H9 (cell line): ENCODE results near the gene SLCO4A1. TPM values are rescaled to one million over a fixed set of nuclear protein-coding genes. Genes with fewer than 3 reads are reported as not detected.
A peak's percentile ranks its signal among the peaks of the same experiment; 100 is the strongest.

ENCODE experiments used
- DNase-seq: peaks from one replicate; pipeline ENCODE4 v3.0.0-alpha.2; 2017
- H2AFZ ChIP-seq: one replicate; pipeline ENCODE4 v1.6.1; 2013; ENCODE audit warnings: mild to moderate bottlenecking, low read length, control low read depth, moderate library complexity
- H2AK5ac ChIP-seq: 2 replicates; pipeline ENCODE4 v1.6.1; 2013; ENCODE audit warnings: low read length, control low read depth, mixed read lengths; ENCODE audit not compliant: insufficient read length
- H2BK120ac ChIP-seq: one replicate; pipeline ENCODE4 v1.6.1; 2013; ENCODE audit warnings: low read depth, mild to moderate bottlenecking, low read length, control low read depth, inconsistent platforms; ENCODE audit not compliant: poor library complexity, severe bottlenecking
- H2BK12ac ChIP-seq: 2 replicates; pipeline ENCODE4 v1.6.1; 2013; ENCODE audit warnings: low read length, control low read depth, mixed read lengths, low read depth; ENCODE audit not compliant: insufficient read length
- H2BK15ac ChIP-seq: 2 replicates; pipeline ENCODE4 v1.6.1; 2013; ENCODE audit warnings: low read depth, low read length, control low read depth
- H2BK20ac ChIP-seq: one replicate; pipeline ENCODE4 v1.6.1; 2013; ENCODE audit warnings: low read depth, mild to moderate bottlenecking, low read length, control low read depth, inconsistent platforms; ENCODE audit not compliant: poor library complexity, severe bottlenecking
- H2BK5ac ChIP-seq: 2 replicates; pipeline ENCODE4 v1.6.1; 2013; ENCODE audit warnings: low read length, control low read depth, mixed read lengths; ENCODE audit not compliant: insufficient read length
- H3K14ac ChIP-seq: 2 replicates; pipeline ENCODE4 v1.6.1; 2013; ENCODE audit warnings: low read length, control low read depth; ENCODE audit not compliant: insufficient read depth
- H3K18ac ChIP-seq: 2 replicates; pipeline ENCODE4 v1.6.1; 2013; ENCODE audit warnings: low read depth, mild to moderate bottlenecking, mixed read lengths, low read length, control low read depth; ENCODE audit not compliant: insufficient read length
- H3K23ac ChIP-seq: 2 replicates; pipeline ENCODE4 v1.6.1; 2013; ENCODE audit warnings: low read length, control low read depth, mixed read lengths, low read depth; ENCODE audit not compliant: insufficient read length
- H3K23me2 ChIP-seq: 2 replicates; pipeline ENCODE4 v1.6.1; 2013; ENCODE audit warnings: low read depth, mild to moderate bottlenecking, mixed read lengths, low read length, control low read depth; ENCODE audit not compliant: insufficient read length, poor library complexity, severe bottlenecking
- H3K27ac ChIP-seq: 2 replicates; pipeline ENCODE4 v1.5.1; 2013; ENCODE audit warnings: low read length, control low read depth, mixed read lengths, low read depth; ENCODE audit not compliant: insufficient read length
- H3K27me3 ChIP-seq: 2 replicates; pipeline ENCODE4 v1.6.1; 2013; ENCODE audit warnings: low read length, control low read depth, inconsistent platforms; ENCODE audit not compliant: insufficient read depth
- H3K4ac ChIP-seq: 2 replicates; pipeline ENCODE4 v1.6.1; 2013; ENCODE audit warnings: low read depth, mild to moderate bottlenecking, control low read depth, inconsistent platforms, low read length, moderate library complexity
- H3K4me1 ChIP-seq: 2 replicates; pipeline ENCODE4 v1.6.1; 2013; ENCODE audit warnings: low read length, control low read depth, inconsistent platforms; ENCODE audit not compliant: insufficient read depth
- H3K4me2 ChIP-seq: 2 replicates; pipeline ENCODE4 v1.6.1; 2013; ENCODE audit warnings: low read length, control low read depth, mixed read lengths; ENCODE audit not compliant: insufficient read length, insufficient read depth
- H3K56ac ChIP-seq: 2 replicates; pipeline ENCODE4 v1.6.1; 2013; ENCODE audit warnings: low read depth, mild to moderate bottlenecking, mixed read lengths, low read length, control low read depth; ENCODE audit not compliant: insufficient read length
- H3K79me1 ChIP-seq: 2 replicates; pipeline ENCODE4 v1.6.1; 2013; ENCODE audit warnings: low read depth, mild to moderate bottlenecking, moderate library complexity, low read length, control low read depth, inconsistent platforms; ENCODE audit not compliant: insufficient read depth, poor library complexity, severe bottlenecking
- H3K79me2 ChIP-seq: 2 replicates; pipeline ENCODE4 v1.6.1; 2013; ENCODE audit warnings: low read length, control low read depth, inconsistent platforms; ENCODE audit not compliant: insufficient read depth
- H3K9ac ChIP-seq: 2 replicates; pipeline ENCODE4 v1.6.1; 2013; ENCODE audit warnings: low read length, control low read depth, mixed read lengths; ENCODE audit not compliant: insufficient read length; ENCODE audit errors: extremely low read depth
- H3K9me3 ChIP-seq: one replicate; pipeline ENCODE4 v1.6.1; 2013; ENCODE audit warnings: low read depth, low read length, inconsistent platforms; ENCODE audit not compliant: control insufficient read depth
- H3T11ph ChIP-seq: one replicate; pipeline ENCODE4 v1.6.1; 2013; ENCODE audit warnings: mild to moderate bottlenecking, low read length, control low read depth, inconsistent platforms
- H4K20me1 ChIP-seq: one replicate; pipeline ENCODE4 v1.6.1; 2013; ENCODE audit not compliant: control insufficient read depth, insufficient read length, insufficient read depth
- H4K5ac ChIP-seq: 2 replicates; pipeline ENCODE4 v1.6.1; 2013; ENCODE audit warnings: low read depth, mild to moderate bottlenecking, mixed read lengths, low read length, control low read depth; ENCODE audit not compliant: insufficient read length
- H4K8ac ChIP-seq: replicated peaks from 2 replicates; pipeline ENCODE4 v1.6.1; 2013; ENCODE audit warnings: low read length, control low read depth, mixed read lengths, low read depth; ENCODE audit not compliant: insufficient read length
- H4K91ac ChIP-seq: 2 replicates; pipeline ENCODE4 v1.6.1; 2013; ENCODE audit warnings: low read depth, mild to moderate bottlenecking, moderate library complexity, mixed read lengths, low read length, control low read depth; ENCODE audit not compliant: insufficient read length
- H3K27ac Mint-ChIP-seq, 3 experiments: 2 replicates in 2 of 3; 3 replicates in 1 of 3; pipeline ENCODE4 v1.8.0; 2020 to 2021; ENCODE audit warnings: mixed read lengths in 3 of 3, mild to moderate bottlenecking in 1 of 3, moderate library complexity in 1 of 3
- H3K27me3 Mint-ChIP-seq: 2 replicates; pipeline ENCODE4 v1.8.0; 2021; ENCODE audit warnings: low read depth, mild to moderate bottlenecking, moderate library complexity, mixed read lengths
- H3K36me3 Mint-ChIP-seq, 3 experiments: 2 replicates in 2 of 3; 3 replicates in 1 of 3; pipeline ENCODE4 v1.8.0; 2020 to 2021; ENCODE audit warnings: low read depth in 3 of 3, mixed read lengths in 3 of 3; ENCODE audit not compliant: insufficient read depth in 1 of 3
- H3K4me1 Mint-ChIP-seq, 2 experiments: 2 replicates each; pipeline ENCODE4 v1.8.0; 2020; ENCODE audit warnings: mixed read lengths in 2 of 2
- H3K4me3 Mint-ChIP-seq, 2 experiments: 2 replicates in 1 of 2; 3 replicates in 1 of 2; pipeline ENCODE4 v1.8.0; 2020 to 2021; ENCODE audit warnings: mild to moderate bottlenecking in 2 of 2, mixed read lengths in 2 of 2, moderate library complexity in 1 of 2
- H3K9me3 Mint-ChIP-seq, 2 experiments: 2 replicates in 1 of 2; 3 replicates in 1 of 2; pipeline ENCODE4 v1.8.0; 2020; ENCODE audit warnings: mild to moderate bottlenecking in 2 of 2, mixed read lengths in 2 of 2, moderate library complexity in 1 of 2
- WGBS: extraction: QIAGEN DNeasy Blood & Tissue Kit; methylation state at CpG from one replicate; pipeline ENCODE4 v1.1.7; 2013; ENCODE audit warnings: missing lambda C conversion rate, low lambda C conversion rate, mixed read lengths; ENCODE audit not compliant: insufficient read length; ENCODE audit errors: extremely low coverage; 5-methylcytosine and 5-hydroxymethylcytosine counted together
- total RNA-seq: library from RNA; stranded (reverse); gene quantifications from 2 replicates; pipeline ENCODE4 v1.2.1, GENCODE V29; 2021
- TF ChIP-seq, protein P1 (sequence below): fragments of 200-600 bp; sonication (generic); conservative IDR thresholded peaks from 3 replicates; pipeline ENCODE4 v1.8.0; 2021; ENCODE audit warnings: antibody characterized with exemption, mild to moderate bottlenecking

The SLCO4A1 gene
- total RNA-seq, 1 experiment from 2014 or later, result 9.4 TPM

DNA sequence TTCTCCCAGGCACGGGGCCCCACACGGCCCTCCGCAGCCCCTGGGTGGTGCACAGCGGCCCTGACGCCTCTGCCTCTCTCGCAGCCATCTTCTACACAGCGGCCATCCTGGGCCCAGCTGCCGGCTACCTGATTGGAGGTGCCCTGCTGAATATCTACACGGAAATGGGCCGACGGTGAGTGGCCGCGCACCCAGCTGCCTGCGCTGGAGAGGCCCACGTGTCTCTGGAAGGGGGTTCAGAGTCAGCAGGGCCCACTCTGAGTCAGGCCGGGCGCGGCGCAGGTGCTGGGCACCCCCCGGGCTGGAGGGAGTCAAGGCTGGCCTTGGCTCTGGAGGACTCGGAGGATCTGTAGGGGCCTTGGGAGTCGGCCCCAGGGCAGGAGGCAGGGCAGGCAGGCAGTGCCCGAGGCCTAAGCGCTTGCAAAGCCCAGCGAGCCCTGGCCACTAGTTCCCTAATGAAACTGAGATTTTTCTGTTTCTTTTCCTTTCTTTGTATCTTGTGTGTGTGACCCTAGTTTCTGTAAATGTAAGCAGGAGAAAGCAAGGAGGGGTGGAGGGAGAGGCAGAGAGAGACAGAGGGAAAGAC is 16.4 kb downstream of the SLCO4A1 start:
- Histone ChIP-seq H3K4ac (no peak overlapping the region), H2BK12ac (no peak overlapping the region), H4K91ac (no peak overlapping the region), H3K9ac (no peak overlapping the region), H3K56ac (no peak overlapping the region), H3K27me3 (no peaks in the 10 kb centered on the region), H3K18ac (no peak overlapping the region), H3K27ac (no peak overlapping the region), H2BK20ac (no peak overlapping the region), H2BK15ac (no peak overlapping the region), H3K9me3 (no peaks in the 10 kb centered on the region), H3K79me2 (no peaks in the 10 kb centered on the region), H3K23me2 (no peaks in the 10 kb centered on the region), H3K23ac (no peak overlapping the region), H2AK5ac (no peak overlapping the region), H3K4me2 (no peak overlapping the region), H4K8ac (no peak overlapping the region), H3K79me1 (no peaks in the 10 kb centered on the region), H2AFZ (no peak overlapping the region), H3K4me1 (no peaks in the 10 kb centered on the region), H4K5ac (no peak overlapping the region), H4K20me1 (no peaks in the 10 kb centered on the region), H2BK5ac (no peak overlapping the region), H3K14ac (no peak overlapping the region), H3T11ph (no peak overlapping the region), H2BK120ac (no peak overlapping the region)
- no peaks in the 10 kb centered on the region; a peak in 1 of 7 replicates for H3K36me3 Mint-ChIP-seq
- peaks cover 9 to 10% of the 10 kb centered on the region in 2 experiments for H3K4me1 Mint-ChIP-seq
- no peaks in the 10 kb centered on the region for H3K9me3 Mint-ChIP-seq
- no peak overlapping the region for H3K4me3 Mint-ChIP-seq
- TF ChIP-seq, protein P1, sequence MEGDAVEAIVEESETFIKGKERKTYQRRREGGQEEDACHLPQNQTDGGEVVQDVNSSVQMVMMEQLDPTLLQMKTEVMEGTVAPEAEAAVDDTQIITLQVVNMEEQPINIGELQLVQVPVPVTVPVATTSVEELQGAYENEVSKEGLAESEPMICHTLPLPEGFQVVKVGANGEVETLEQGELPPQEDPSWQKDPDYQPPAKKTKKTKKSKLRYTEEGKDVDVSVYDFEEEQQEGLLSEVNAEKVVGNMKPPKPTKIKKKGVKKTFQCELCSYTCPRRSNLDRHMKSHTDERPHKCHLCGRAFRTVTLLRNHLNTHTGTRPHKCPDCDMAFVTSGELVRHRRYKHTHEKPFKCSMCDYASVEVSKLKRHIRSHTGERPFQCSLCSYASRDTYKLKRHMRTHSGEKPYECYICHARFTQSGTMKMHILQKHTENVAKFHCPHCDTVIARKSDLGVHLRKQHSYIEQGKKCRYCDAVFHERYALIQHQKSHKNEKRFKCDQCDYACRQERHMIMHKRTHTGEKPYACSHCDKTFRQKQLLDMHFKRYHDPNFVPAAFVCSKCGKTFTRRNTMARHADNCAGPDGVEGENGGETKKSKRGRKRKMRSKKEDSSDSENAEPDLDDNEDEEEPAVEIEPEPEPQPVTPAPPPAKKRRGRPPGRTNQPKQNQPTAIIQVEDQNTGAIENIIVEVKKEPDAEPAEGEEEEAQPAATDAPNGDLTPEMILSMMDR, result no peak
- WGBS, result no CpG with 5 or more reads among the region's 25 CpGs
- peak overlapping the region in 1 of 3 experiments; percentile 45; a peak in 1 of 7 replicates for H3K27ac Mint-ChIP-seq
- H3K27me3 Mint-ChIP-seq, result no peaks in the 10 kb centered on the region
- DNase-seq, result no peak
